Upper lobe of left lung (tissue), 6 donors: ENCODE results near the gene FBXL19. TPM values are rescaled to one million over a fixed set of nuclear protein-coding genes. Genes with fewer than 3 reads are reported as not detected.

ENCODE experiments used
- ATAC-seq, 2 donors: fragments of 200-7000 bp; cut with Tn5 transposase; one replicate each; pipeline ENCODE4 v1.9.1; 2022; ENCODE audit warnings: mild to moderate bottlenecking in 2 of 2, moderate library complexity in 2 of 2; ENCODE audit not compliant: low FRiP score in 2 of 2
- DNase-seq, 2 donors: peaks; one replicate each; pipeline ENCODE4 v3.0.0-alpha.2; 2019 to 2020
- H3K27ac ChIP-seq, 4 donors: fragments of 200-600 bp; sonication (generic); one replicate each; pipeline ENCODE4 v1.5.1; 2016 to 2019
- H3K27me3 ChIP-seq, 4 donors: fragments of 200-600 bp; sonication (generic); one replicate each; pipeline ENCODE4 v1.5.1; 2017 to 2019
- H3K36me3 ChIP-seq, 4 donors: fragments of 200-600 bp; sonication (generic); one replicate each; pipeline ENCODE4 v1.5.1; 2016 to 2019
- H3K4me1 ChIP-seq, 4 donors: fragments of 200-600 bp; sonication (generic); one replicate each; pipeline ENCODE4 v1.5.1; 2018 to 2019
- H3K4me3 ChIP-seq, 4 donors: fragments of 200-600 bp; sonication (generic); one replicate each; pipeline ENCODE4 v1.5.1; 2017 to 2019; ENCODE audit warnings: mild to moderate bottlenecking in 2 of 4, moderate library complexity in 1 of 4
- H3K9me3 ChIP-seq, 4 donors: fragments of 200-600 bp; sonication (generic); one replicate each; pipeline ENCODE4 v1.5.1; 2018 to 2019
- CTCF ChIP-seq, 6 experiments: fragments of 450-650 bp in 4 of 6; fragments of 200-600 bp in 2 of 6; sonication (generic) in 2 of 6; IDR thresholded peaks; one replicate each; pipeline ENCODE4 v1.5.1; 2016 to 2019; ENCODE audit warnings: antibody characterized with exemption in 6 of 6
- EP300 ChIP-seq, 4 donors: sonication (generic); formaldehyde crosslinking; IDR thresholded peaks; one replicate each; pipeline ENCODE4 v1.5.1; 2017; ENCODE audit warnings: antibody characterized with exemption in 4 of 4, control low read depth in 2 of 4
- POLR2A ChIP-seq, 4 donors: fragments of 450-650 bp; IDR thresholded peaks; one replicate each; pipeline ENCODE4 v1.5.1; 2016 to 2017; ENCODE audit warnings: antibody characterized with exemption in 4 of 4, mild to moderate bottlenecking in 2 of 4
- POLR2AphosphoS5 ChIP-seq, 2 donors: sonication (generic); formaldehyde crosslinking; IDR thresholded peaks; one replicate each; pipeline ENCODE4 v1.5.1; 2017; ENCODE audit warnings: antibody characterized with exemption in 2 of 2
- WGBS, 2 donors: methylation state at CpG; one replicate each; pipeline ENCODE4 v1.1.5; 2017 to 2018; 5-methylcytosine and 5-hydroxymethylcytosine counted together
- total RNA-seq, 6 donors: library from RNA; depleted of rRNA in 4 of 6; stranded (reverse); fragments of >200 nt in 4 of 6; gene quantifications; one replicate each; pipeline versions ENCODE4 v1.1.0 to v1.2.1, GENCODE V29; 2016 to 2021
- donor health status: DM: no; HTN: no; CAD: no; lungs with moderate emphysema.
- donor health status: DM: no; HTN: yes; CAD: no; lungs with severe emphysema.

Gene FBXL19
- total RNA-seq, 6 donors from 2014 or later, result 7.3 to 40.9 (median 15.5) TPM

GRCh38 chr16:30964574-30965226 is 41.3 kb downstream of the FBXL19 start:
- DNase-seq (no peak), ATAC-seq (no peak)
- Histone ChIP-seq H3K4me3 (no peak overlapping the region), H3K9me3 (no peaks in the 10 kb centered on the region), H3K4me1 (peaks cover 0 to 6% (median 0%) of the 10 kb centered on the region in 4 donors), H3K27me3 (no peaks in the 10 kb centered on the region), H3K27ac (no peak overlapping the region), H3K36me3 (peaks cover 76 to 100% (median 91%) of the 10 kb centered on the region in 4 donors)
- TF ChIP-seq EP300 (IDR thresholded peaks at IDR 0.05) (no peak), CTCF (IDR thresholded peaks at IDR 0.05) (no peak), POLR2AphosphoS5 (IDR thresholded peaks at IDR 0.05) (no peak), POLR2A (IDR thresholded peaks at IDR 0.05) (no peak)
- WGBS, 2 donors, result 86 to 87% methylated on average over 31 to 32 of the region's 33 CpGs

GRCh38 chr16:30965436-30965835 is 42.1 kb downstream of the FBXL19 start:
- no peak for TF ChIP-seq POLR2A (IDR thresholded peaks at IDR 0.05)
- no peak for TF ChIP-seq CTCF (IDR thresholded peaks at IDR 0.05)
- no peak for TF ChIP-seq EP300 (IDR thresholded peaks at IDR 0.05)
- TF ChIP-seq POLR2AphosphoS5 (IDR thresholded peaks at IDR 0.05), result no peak
- H3K36me3 ChIP-seq, result peaks cover 74 to 100% (median 94%) of the 10 kb centered on the region in 4 donors
- H3K27me3 ChIP-seq, result no peaks in the 10 kb centered on the region
- WGBS, 2 donors, result 90 to 92% methylated on average over 2 to 15 of the region's 15 CpGs
- DNase-seq (no peak), ATAC-seq (no peak)
- H3K9me3 ChIP-seq, result no peaks in the 10 kb centered on the region
- H3K4me1 ChIP-seq, result no peaks in the 10 kb centered on the region
- no peak overlapping the region for H3K27ac ChIP-seq
- no peak overlapping the region for H3K4me3 ChIP-seq

GRCh38 chr16:30966033-30966619 is 42.8 kb downstream of the FBXL19 start:
- TF ChIP-seq POLR2A (IDR thresholded peaks at IDR 0.05), result no peak
- TF ChIP-seq POLR2AphosphoS5 (IDR thresholded peaks at IDR 0.05), result no peak
- TF ChIP-seq CTCF (IDR thresholded peaks at IDR 0.05), result no peak
- no peak for TF ChIP-seq EP300 (IDR thresholded peaks at IDR 0.05)
- Histone ChIP-seq H3K4me1 (no peaks in the 10 kb centered on the region), H3K27ac (no peak overlapping the region), H3K36me3 (peaks cover 77 to 100% (median 95%) of the 10 kb centered on the region in 4 donors), H3K4me3 (no peak overlapping the region), H3K27me3 (no peaks in the 10 kb centered on the region), H3K9me3 (no peaks in the 10 kb centered on the region)
- WGBS, 2 donors, result 93% methylated on average over 17 to 19 of the region's 19 CpGs
- no peak for DNase-seq
- no peak for ATAC-seq

GRCh38 chr16:30967795-30968194 is 44.4 kb downstream of the FBXL19 start:
- Histone ChIP-seq H3K27ac (no peak overlapping the region), H3K4me3 (no peak overlapping the region), H3K36me3 (peaks cover 74 to 100% (median 95%) of the 10 kb centered on the region in 4 donors), H3K4me1 (no peaks in the 10 kb centered on the region), H3K27me3 (no peaks in the 10 kb centered on the region), H3K9me3 (no peaks in the 10 kb centered on the region)
- WGBS, 2 donors, result 84 to 96% methylated on average over 4 of the region's 4 CpGs
- TF ChIP-seq CTCF (IDR thresholded peaks at IDR 0.05) (no peak), POLR2A (IDR thresholded peaks at IDR 0.05) (no peak), POLR2AphosphoS5 (IDR thresholded peaks at IDR 0.05) (no peak), EP300 (IDR thresholded peaks at IDR 0.05) (no peak)
- ATAC-seq, result no peak
- no peak for DNase-seq
